ENCODE data around the gene NADSYN1.

- TF ChIP-seq CTCF (IDR thresholded peaks at IDR 0.05): no peak
- TF ChIP-seq POLR2A (IDR thresholded peaks at IDR 0.05): no peak
Observed at GRCh38 chr11:71485063-71485399, 32.0 kb downstream of the NADSYN1 start.
